GM11168 (cell line): Measurements from ENCODE around the gene CCL21.

Experiments used
- in situ Hi-C: fragments of 300-500 bp; cut with MboI; formaldehyde crosslinking; loops from one replicate; pipeline ENCODE4 v1.12.0; 2022; ENCODE audit warnings: low sequenced_read_pairs; ENCODE audit not compliant: unreplicated experiment

Gene CCL21

GRCh38 chr9:34709196-34709978 lies 549 bp downstream of the CCL21 start:
- in situ Hi-C loops = no loop called here

- in situ Hi-C loops = no loop called here
Observed at GRCh38 chr9:34707130-34707529, 2.8 kb downstream of the CCL21 start.

- in situ Hi-C loops = no loop called here
Observed at GRCh38 chr9:34701769-34702736, 7.9 kb downstream of the CCL21 start.

GRCh38 chr9:34701023-34701768 lies 8.7 kb downstream of the CCL21 start:
- in situ Hi-C loops = no loop called here

GRCh38 chr9:34694811-34695210 lies 15.1 kb downstream of the CCL21 start:
- in situ Hi-C loops = no loop called here

GRCh38 chr9:34693560-34693959 lies 16.4 kb downstream of the CCL21 start:
- in situ Hi-C loops = no loop called here

GRCh38 chr9:34691936-34692315 lies 18.0 kb downstream of the CCL21 start:
- in situ Hi-C loops = no loop called here

- in situ Hi-C loops = no loop called here
Observed at GRCh38 chr9:34690983-34691935, 18.7 kb downstream of the CCL21 start, which contains the start of gene CCL19. TSS of gene CCL19 (minus strand) at chr9:34691276. CDS start at chr9:34691139, 137 bp downstream.

- in situ Hi-C loops = no loop called here
Observed at GRCh38 chr9:34689512-34689911, 20.4 kb downstream of the CCL21 start.

- in situ Hi-C loops = no loop called here
Observed at GRCh38 chr9:34689116-34689470, 20.8 kb downstream of the CCL21 start.

GRCh38 chr9:34688329-34689115 lies 21.4 kb downstream of the CCL21 start:
- in situ Hi-C loops = no loop called here

GRCh38 chr9:34687276-34688030 lies 22.5 kb downstream of the CCL21 start:
- in situ Hi-C loops = no loop called here

- in situ Hi-C loops = no loop called here
Observed at GRCh38 chr9:34686732-34687131, 23.2 kb downstream of the CCL21 start.

GRCh38 chr9:34686231-34686630 lies 23.7 kb downstream of the CCL21 start:
- in situ Hi-C loops = no loop called here

GRCh38 chr9:34685591-34685990 lies 24.3 kb downstream of the CCL21 start:
- in situ Hi-C loops = no loop called here

GRCh38 chr9:34684816-34685215 lies 25.1 kb downstream of the CCL21 start:
- in situ Hi-C loops = no loop called here

GRCh38 chr9:34684145-34684544 lies 25.8 kb downstream of the CCL21 start:
- in situ Hi-C loops = no loop called here

GRCh38 chr9:34675869-34676268 lies 34.1 kb downstream of the CCL21 start:
- in situ Hi-C loops = no loop called here
